Measurements from ENCODE around the gene SPATS2L. TPM values are rescaled to one million over a fixed set of nuclear protein-coding genes. Genes with fewer than 3 reads are reported as not detected.

SPATS2L gene
- polyA plus RNA-seq, 1 of the 3 experiments (the other 2 are of a cell fraction), result 86.8 TPM

DNA sequence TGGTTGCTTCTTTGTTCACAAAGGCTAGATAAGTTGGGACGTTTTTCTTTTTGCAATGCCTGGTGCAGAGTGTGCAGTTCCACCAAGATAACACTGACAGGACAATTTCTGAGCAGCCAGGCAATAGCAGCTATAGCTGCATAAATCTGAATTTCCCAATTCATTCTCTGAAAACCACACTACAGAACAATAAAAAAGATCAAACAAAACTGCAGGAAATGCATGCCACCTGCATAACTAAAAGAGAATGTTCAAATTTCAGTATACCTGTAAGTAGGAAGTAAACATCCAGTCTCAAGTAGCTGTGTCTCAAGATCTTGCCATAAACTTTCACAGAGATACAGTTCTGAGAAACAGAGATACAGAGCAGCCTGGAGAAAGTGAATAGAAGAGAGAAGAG, 208.7 kb downstream of the SPATS2L start (continued):
- TF ChIP-seq, protein P1, sequence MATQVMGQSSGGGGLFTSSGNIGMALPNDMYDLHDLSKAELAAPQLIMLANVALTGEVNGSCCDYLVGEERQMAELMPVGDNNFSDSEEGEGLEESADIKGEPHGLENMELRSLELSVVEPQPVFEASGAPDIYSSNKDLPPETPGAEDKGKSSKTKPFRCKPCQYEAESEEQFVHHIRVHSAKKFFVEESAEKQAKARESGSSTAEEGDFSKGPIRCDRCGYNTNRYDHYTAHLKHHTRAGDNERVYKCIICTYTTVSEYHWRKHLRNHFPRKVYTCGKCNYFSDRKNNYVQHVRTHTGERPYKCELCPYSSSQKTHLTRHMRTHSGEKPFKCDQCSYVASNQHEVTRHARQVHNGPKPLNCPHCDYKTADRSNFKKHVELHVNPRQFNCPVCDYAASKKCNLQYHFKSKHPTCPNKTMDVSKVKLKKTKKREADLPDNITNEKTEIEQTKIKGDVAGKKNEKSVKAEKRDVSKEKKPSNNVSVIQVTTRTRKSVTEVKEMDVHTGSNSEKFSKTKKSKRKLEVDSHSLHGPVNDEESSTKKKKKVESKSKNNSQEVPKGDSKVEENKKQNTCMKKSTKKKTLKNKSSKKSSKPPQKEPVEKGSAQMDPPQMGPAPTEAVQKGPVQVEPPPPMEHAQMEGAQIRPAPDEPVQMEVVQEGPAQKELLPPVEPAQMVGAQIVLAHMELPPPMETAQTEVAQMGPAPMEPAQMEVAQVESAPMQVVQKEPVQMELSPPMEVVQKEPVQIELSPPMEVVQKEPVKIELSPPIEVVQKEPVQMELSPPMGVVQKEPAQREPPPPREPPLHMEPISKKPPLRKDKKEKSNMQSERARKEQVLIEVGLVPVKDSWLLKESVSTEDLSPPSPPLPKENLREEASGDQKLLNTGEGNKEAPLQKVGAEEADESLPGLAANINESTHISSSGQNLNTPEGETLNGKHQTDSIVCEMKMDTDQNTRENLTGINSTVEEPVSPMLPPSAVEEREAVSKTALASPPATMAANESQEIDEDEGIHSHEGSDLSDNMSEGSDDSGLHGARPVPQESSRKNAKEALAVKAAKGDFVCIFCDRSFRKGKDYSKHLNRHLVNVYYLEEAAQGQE (IDR thresholded peaks at IDR 0.05; ENCODE audit: low read depth, low read length), result no peak
- TF ChIP-seq EZH2phosphoT487 (IDR thresholded peaks at IDR 0.05; ENCODE audit: borderline replicate concordance, low read depth) (no peak), TCF12 (IDR thresholded peaks at IDR 0.05) (no peak), RCOR1 (IDR thresholded peaks at IDR 0.05; ENCODE audit: low read length) (no peak), SMC3 (IDR thresholded peaks at IDR 0.05; ENCODE audit: low read depth, low read length) (no peak), NFIC (IDR thresholded peaks at IDR 0.05; ENCODE audit: borderline replicate concordance) (no peak), GABPA (IDR thresholded peaks at IDR 0.05; ENCODE audit: low read depth) (no peak), EP300 (IDR thresholded peaks at IDR 0.05; ENCODE audit: borderline replicate concordance in 1 of 2, low read depth in 1 of 2, low read length in 1 of 2) (no peak), RXRA (IDR thresholded peaks at IDR 0.05; ENCODE audit: borderline replicate concordance, low read depth) (no peak), ELF1 (IDR thresholded peaks at IDR 0.05) (no peak), POLR2AphosphoS5 (IDR thresholded peaks at IDR 0.05; ENCODE audit: low read depth, low read length) (no peak)
- TF ChIP-seq, protein P2, sequence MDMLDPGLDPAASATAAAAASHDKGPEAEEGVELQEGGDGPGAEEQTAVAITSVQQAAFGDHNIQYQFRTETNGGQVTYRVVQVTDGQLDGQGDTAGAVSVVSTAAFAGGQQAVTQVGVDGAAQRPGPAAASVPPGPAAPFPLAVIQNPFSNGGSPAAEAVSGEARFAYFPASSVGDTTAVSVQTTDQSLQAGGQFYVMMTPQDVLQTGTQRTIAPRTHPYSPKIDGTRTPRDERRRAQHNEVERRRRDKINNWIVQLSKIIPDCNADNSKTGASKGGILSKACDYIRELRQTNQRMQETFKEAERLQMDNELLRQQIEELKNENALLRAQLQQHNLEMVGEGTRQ (IDR thresholded peaks at IDR 0.05; ENCODE audit: borderline replicate concordance, low read depth, low read length), result no peak
- TF ChIP-seq, protein P3, sequence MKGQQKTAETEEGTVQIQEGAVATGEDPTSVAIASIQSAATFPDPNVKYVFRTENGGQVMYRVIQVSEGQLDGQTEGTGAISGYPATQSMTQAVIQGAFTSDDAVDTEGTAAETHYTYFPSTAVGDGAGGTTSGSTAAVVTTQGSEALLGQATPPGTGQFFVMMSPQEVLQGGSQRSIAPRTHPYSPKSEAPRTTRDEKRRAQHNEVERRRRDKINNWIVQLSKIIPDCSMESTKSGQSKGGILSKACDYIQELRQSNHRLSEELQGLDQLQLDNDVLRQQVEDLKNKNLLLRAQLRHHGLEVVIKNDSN (IDR thresholded peaks at IDR 0.05; ENCODE audit: borderline replicate concordance, low read depth), result no peak

DNA sequence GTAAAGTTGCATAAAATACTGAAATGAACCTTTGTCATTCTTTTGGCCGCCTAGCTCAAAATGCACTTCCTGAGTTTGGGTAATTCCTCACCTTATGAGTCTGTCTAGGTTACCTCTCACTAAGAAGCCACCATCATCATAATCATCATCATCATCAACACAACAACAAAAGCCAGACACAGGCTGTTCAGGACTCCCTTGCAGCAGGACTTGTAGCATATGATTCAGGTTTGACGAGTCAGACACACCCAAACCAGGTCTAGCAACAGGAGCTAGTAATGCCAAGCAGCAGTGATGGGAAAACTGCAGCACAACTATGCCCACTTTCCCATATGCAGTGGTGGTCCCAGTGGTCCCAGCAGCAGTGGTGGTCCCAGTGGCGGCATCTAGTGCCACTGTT, 216.7 kb downstream of the SPATS2L start:
- no peak for DNase-seq
- Histone ChIP-seq H2AFZ (ENCODE audit: low read depth) (no peak overlapping the region), H3K4me1 (ENCODE audit: control insufficient read depth in 1 of 2, insufficient read depth in 2 of 2, low read depth in 1 of 2, low read length in 1 of 2) (peaks cover 11 to 13% of the 10 kb centered on the region in 2 experiments; a peak in 3 of 4 replicates), H3K27ac (ENCODE audit: low read depth in 2 of 2, low read length in 1 of 2) (no peak overlapping the region), H3K36me3 (replicated peaks in 1 of 2; ENCODE audit: control insufficient read depth in 1 of 2, insufficient read depth in 2 of 2, low read length in 1 of 2) (no peaks in the 10 kb centered on the region), H4K20me1 (ENCODE audit: insufficient read depth) (no peaks in the 10 kb centered on the region), H3F3A (replicated peaks; ENCODE audit: insufficient read depth) (no peaks in the 10 kb centered on the region), H3K9me2 (no peaks in the 10 kb centered on the region), H3K79me2 (ENCODE audit: insufficient read depth) (peaks cover 20% of the 10 kb centered on the region), H3K4me3 (ENCODE audit: low read depth in 2 of 2, low read length in 1 of 2) (no peak overlapping the region), H3K9ac (no peak overlapping the region), H3K27me3 (ENCODE audit: insufficient read depth) (no peaks in the 10 kb centered on the region; the same call in 1 of the 2 replicates), H3K9me3 (0 out of 2 replicates have a peak, but pooled peaks cover under 1% of the 10 kb centered on the region), H3K4me2 (no peak overlapping the region)
- CTCF ChIA-PET, result interaction anchor here (1.3 to 3.3 kb wide), 4 partner anchors 13 to 190 kb away, joined by 5 to 9 read pairs (median 7); partner anchors contain the start of gene KCTD18
- POLR2A ChIA-PET, result no interaction called here
- WGBS (ENCODE audit: low lambda C conversion rate), result 66% methylated on average over 3 of the region's 3 CpGs
- TF ChIP-seq, protein P4, sequence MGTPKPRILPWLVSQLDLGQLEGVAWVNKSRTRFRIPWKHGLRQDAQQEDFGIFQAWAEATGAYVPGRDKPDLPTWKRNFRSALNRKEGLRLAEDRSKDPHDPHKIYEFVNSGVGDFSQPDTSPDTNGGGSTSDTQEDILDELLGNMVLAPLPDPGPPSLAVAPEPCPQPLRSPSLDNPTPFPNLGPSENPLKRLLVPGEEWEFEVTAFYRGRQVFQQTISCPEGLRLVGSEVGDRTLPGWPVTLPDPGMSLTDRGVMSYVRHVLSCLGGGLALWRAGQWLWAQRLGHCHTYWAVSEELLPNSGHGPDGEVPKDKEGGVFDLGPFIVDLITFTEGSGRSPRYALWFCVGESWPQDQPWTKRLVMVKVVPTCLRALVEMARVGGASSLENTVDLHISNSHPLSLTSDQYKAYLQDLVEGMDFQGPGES (IDR thresholded peaks at IDR 0.05; ENCODE audit: low read depth, low read length), result no peak
- TF ChIP-seq, protein P2 (IDR thresholded peaks at IDR 0.05; ENCODE audit: borderline replicate concordance, low read depth, low read length), result no peak
- TF ChIP-seq, protein P1 (IDR thresholded peaks at IDR 0.05; ENCODE audit: low read depth, low read length), result no peak
- TF ChIP-seq, protein P5, sequence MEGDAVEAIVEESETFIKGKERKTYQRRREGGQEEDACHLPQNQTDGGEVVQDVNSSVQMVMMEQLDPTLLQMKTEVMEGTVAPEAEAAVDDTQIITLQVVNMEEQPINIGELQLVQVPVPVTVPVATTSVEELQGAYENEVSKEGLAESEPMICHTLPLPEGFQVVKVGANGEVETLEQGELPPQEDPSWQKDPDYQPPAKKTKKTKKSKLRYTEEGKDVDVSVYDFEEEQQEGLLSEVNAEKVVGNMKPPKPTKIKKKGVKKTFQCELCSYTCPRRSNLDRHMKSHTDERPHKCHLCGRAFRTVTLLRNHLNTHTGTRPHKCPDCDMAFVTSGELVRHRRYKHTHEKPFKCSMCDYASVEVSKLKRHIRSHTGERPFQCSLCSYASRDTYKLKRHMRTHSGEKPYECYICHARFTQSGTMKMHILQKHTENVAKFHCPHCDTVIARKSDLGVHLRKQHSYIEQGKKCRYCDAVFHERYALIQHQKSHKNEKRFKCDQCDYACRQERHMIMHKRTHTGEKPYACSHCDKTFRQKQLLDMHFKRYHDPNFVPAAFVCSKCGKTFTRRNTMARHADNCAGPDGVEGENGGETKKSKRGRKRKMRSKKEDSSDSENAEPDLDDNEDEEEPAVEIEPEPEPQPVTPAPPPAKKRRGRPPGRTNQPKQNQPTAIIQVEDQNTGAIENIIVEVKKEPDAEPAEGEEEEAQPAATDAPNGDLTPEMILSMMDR (IDR thresholded peaks at IDR 0.05), result no peak
- TF ChIP-seq MXI1 (IDR thresholded peaks at IDR 0.05; ENCODE audit: low read depth, low read length) (no peak), EZH2phosphoT487 (IDR thresholded peaks at IDR 0.05; ENCODE audit: borderline replicate concordance, low read depth) (no peak)
- TF ChIP-seq, protein P6, sequence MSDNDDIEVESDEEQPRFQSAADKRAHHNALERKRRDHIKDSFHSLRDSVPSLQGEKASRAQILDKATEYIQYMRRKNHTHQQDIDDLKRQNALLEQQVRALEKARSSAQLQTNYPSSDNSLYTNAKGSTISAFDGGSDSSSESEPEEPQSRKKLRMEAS (IDR thresholded peaks at IDR 0.05; ENCODE audit: low read depth), result no peak
